Measurements from ENCODE around the gene AUTS2. TPM values are rescaled to one million over a fixed set of nuclear protein-coding genes. Genes with fewer than 3 reads are reported as not detected.

The AUTS2 gene
- total RNA-seq, 1 experiment from 2014 or later, result not detected

DNA sequence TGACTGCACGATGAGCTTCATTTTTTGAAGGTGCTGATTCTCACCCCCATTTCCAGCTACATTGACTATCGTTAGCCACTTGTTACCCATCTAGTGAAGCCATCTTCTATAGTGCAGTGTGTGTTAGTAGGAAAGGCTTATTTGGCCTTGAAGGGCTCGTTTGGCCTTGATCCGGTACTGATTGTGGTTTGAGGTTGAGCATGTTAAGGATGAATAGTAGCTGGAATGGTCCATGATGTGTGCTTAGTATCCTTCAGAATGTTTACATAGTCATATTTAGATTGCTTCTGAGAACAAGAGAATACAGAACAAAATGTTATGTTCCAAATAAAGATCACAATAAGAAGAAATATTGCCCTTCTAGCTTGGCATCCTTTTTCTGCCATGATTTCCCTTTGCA, 591.5 kb downstream of the AUTS2 start:
- CTCF ChIA-PET, result no interaction called here
- TF ChIP-seq, protein P1, sequence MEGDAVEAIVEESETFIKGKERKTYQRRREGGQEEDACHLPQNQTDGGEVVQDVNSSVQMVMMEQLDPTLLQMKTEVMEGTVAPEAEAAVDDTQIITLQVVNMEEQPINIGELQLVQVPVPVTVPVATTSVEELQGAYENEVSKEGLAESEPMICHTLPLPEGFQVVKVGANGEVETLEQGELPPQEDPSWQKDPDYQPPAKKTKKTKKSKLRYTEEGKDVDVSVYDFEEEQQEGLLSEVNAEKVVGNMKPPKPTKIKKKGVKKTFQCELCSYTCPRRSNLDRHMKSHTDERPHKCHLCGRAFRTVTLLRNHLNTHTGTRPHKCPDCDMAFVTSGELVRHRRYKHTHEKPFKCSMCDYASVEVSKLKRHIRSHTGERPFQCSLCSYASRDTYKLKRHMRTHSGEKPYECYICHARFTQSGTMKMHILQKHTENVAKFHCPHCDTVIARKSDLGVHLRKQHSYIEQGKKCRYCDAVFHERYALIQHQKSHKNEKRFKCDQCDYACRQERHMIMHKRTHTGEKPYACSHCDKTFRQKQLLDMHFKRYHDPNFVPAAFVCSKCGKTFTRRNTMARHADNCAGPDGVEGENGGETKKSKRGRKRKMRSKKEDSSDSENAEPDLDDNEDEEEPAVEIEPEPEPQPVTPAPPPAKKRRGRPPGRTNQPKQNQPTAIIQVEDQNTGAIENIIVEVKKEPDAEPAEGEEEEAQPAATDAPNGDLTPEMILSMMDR (IDR thresholded peaks at IDR 0.05; ENCODE audit: unreplicated experiment), result no peak
- Mint-ChIP-seq H3K9me3 (ENCODE audit: low read depth, unreplicated experiment) (no peaks in the 10 kb centered on the region), H3K27ac (ENCODE audit: unreplicated experiment) (no peak overlapping the region), H3K4me3 (ENCODE audit: low read depth, unreplicated experiment) (no peak overlapping the region), H3K36me3 (ENCODE audit: insufficient read depth, unreplicated experiment) (no peaks in the 10 kb centered on the region), H3K4me1 (ENCODE audit: low read depth, unreplicated experiment) (no peaks in the 10 kb centered on the region), H3K27me3 (ENCODE audit: unreplicated experiment) (no peaks in the 10 kb centered on the region)
- no TSS peak for BruUV-seq (replicated peaks)
- intact Hi-C loops (cut with micrococcal nuclease; ENCODE audit: unreplicated experiment), result no loop called here
- no peak for DNase-seq

DNA sequence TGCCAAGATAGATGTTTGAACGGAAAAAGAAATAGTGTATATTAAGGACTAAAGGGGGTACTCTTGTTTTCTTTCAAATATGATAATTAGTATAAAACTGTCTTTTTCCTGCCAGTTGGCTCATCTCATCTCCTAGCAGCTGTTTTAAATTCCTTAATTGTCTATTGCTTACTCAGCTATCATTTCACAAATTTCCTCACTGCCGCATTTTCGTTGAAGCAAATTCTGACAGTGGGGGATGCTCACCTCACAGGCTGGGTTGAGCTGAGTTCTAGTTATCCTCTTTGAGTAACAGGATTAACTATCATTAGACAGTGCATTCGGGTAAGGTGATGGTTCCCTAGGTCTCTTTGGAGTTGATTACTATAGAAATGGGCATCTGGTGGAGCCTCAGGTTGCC, 592.0 kb downstream of the AUTS2 start:
- intact Hi-C loops (cut with micrococcal nuclease; ENCODE audit: unreplicated experiment), result no loop called here
- CTCF ChIA-PET, result no interaction called here
- Mint-ChIP-seq H3K4me1 (ENCODE audit: low read depth, unreplicated experiment) (no peaks in the 10 kb centered on the region), H3K9me3 (ENCODE audit: low read depth, unreplicated experiment) (no peaks in the 10 kb centered on the region), H3K36me3 (ENCODE audit: insufficient read depth, unreplicated experiment) (no peaks in the 10 kb centered on the region), H3K4me3 (ENCODE audit: low read depth, unreplicated experiment) (no peak overlapping the region), H3K27ac (ENCODE audit: unreplicated experiment) (no peak overlapping the region), H3K27me3 (ENCODE audit: unreplicated experiment) (no peaks in the 10 kb centered on the region)
- BruUV-seq (replicated peaks), result no TSS peak
- TF ChIP-seq, protein P1 (IDR thresholded peaks at IDR 0.05; ENCODE audit: unreplicated experiment), result no peak
- no peak for DNase-seq

GRCh38 chr7:70193514-70193913, 595.2 kb downstream of the AUTS2 start:
- no TSS peak for BruUV-seq (replicated peaks)
- Mint-ChIP-seq H3K9me3 (ENCODE audit: low read depth, unreplicated experiment) (no peaks in the 10 kb centered on the region), H3K4me3 (ENCODE audit: low read depth, unreplicated experiment) (no peak overlapping the region), H3K4me1 (ENCODE audit: low read depth, unreplicated experiment) (no peaks in the 10 kb centered on the region), H3K27ac (ENCODE audit: unreplicated experiment) (no peak overlapping the region), H3K36me3 (ENCODE audit: insufficient read depth, unreplicated experiment) (no peaks in the 10 kb centered on the region), H3K27me3 (ENCODE audit: unreplicated experiment) (no peaks in the 10 kb centered on the region)
- TF ChIP-seq, protein P1 (IDR thresholded peaks at IDR 0.05; ENCODE audit: unreplicated experiment), result no peak
- no peak for DNase-seq
- intact Hi-C loops (cut with micrococcal nuclease; ENCODE audit: unreplicated experiment), result no loop called here
- CTCF ChIA-PET, result no interaction called here

- H3K27ac Mint-ChIP-seq (ENCODE audit: unreplicated experiment), result no peak overlapping the region
- no TSS peak for BruUV-seq (replicated peaks)
- H3K27me3 Mint-ChIP-seq (ENCODE audit: unreplicated experiment), result no peaks in the 10 kb centered on the region
- no peaks in the 10 kb centered on the region for H3K36me3 Mint-ChIP-seq (ENCODE audit: insufficient read depth, unreplicated experiment)
- CTCF ChIA-PET, result no interaction called here
- H3K4me1 Mint-ChIP-seq (ENCODE audit: low read depth, unreplicated experiment), result no peaks in the 10 kb centered on the region
- H3K4me3 Mint-ChIP-seq (ENCODE audit: low read depth, unreplicated experiment), result no peak overlapping the region
- H3K9me3 Mint-ChIP-seq (ENCODE audit: low read depth, unreplicated experiment), result peaks cover 2% of the 10 kb centered on the region
- no peak for DNase-seq
- TF ChIP-seq, protein P1 (IDR thresholded peaks at IDR 0.05; ENCODE audit: unreplicated experiment), result no peak
- intact Hi-C loops (cut with micrococcal nuclease; ENCODE audit: unreplicated experiment), result no loop called here
Observed at GRCh38 chr7:70208236-70209063, 610.2 kb downstream of the AUTS2 start.
